GM19468 (cell line): ENCODE data around the gene USP6NL.
"Not testable (repeated sequence)": the region's sequence is repeated elsewhere in the genome, so short reads cannot be mapped to it uniquely, and the experiment has no call there.

Experiments used
- ATAC-seq: cut with Tn5 transposase; IDR thresholded peaks from one replicate; pipeline ENCODE4 v1.9.1; 2021; ENCODE audit warnings: mild to moderate bottlenecking, moderate library complexity, moderate number of reproducible peaks; ENCODE audit not compliant: unreplicated experiment; ENCODE audit errors: extremely low read depth

USP6NL gene

GRCh38 chr10:11494923-11495322 is 116.5 kb downstream of the USP6NL start:
- ATAC-seq: not testable (repeated sequence)

- no peak for ATAC-seq
Observed at GRCh38 chr10:11493646-11494045, 117.8 kb downstream of the USP6NL start.

- ATAC-seq: no peak
Observed at GRCh38 chr10:11491087-11491486, 120.4 kb downstream of the USP6NL start.

GRCh38 chr10:11489591-11489990 is 121.9 kb downstream of the USP6NL start:
- no peak for ATAC-seq

- ATAC-seq: no peak
Observed at GRCh38 chr10:11488126-11488525, 123.3 kb downstream of the USP6NL start.

- ATAC-seq: no peak
Observed at GRCh38 chr10:11483201-11484148, 128.0 kb downstream of the USP6NL start.

- no peak for ATAC-seq
Observed at GRCh38 chr10:11482306-11482705, 129.1 kb downstream of the USP6NL start.

- no peak for ATAC-seq
Observed at GRCh38 chr10:11480687-11481086, 130.8 kb downstream of the USP6NL start.

- no peak for ATAC-seq
Observed at GRCh38 chr10:11479300-11479699, 132.2 kb downstream of the USP6NL start.

GRCh38 chr10:11478807-11479206 is 132.6 kb downstream of the USP6NL start:
- ATAC-seq: no peak

GRCh38 chr10:11475831-11476434 is 135.5 kb downstream of the USP6NL start:
- no peak for ATAC-seq

GRCh38 chr10:11473128-11473760 is 138.2 kb downstream of the USP6NL start:
- ATAC-seq: no peak

GRCh38 chr10:11472158-11472753 is 139.2 kb downstream of the USP6NL start:
- ATAC-seq: no peak

- ATAC-seq: no peak
Observed at GRCh38 chr10:11469575-11470391, 141.7 kb downstream of the USP6NL start.

GRCh38 chr10:11468126-11468742 is 143.2 kb downstream of the USP6NL start:
- no peak for ATAC-seq

GRCh38 chr10:11465406-11465805 is 146.0 kb downstream of the USP6NL start:
- ATAC-seq: no peak

GRCh38 chr10:11463111-11463510 is 148.3 kb downstream of the USP6NL start:
- no peak for ATAC-seq

- ATAC-seq: no peak
Observed at GRCh38 chr10:11462071-11462470, 149.4 kb downstream of the USP6NL start.

- ATAC-seq: no peak
Observed at GRCh38 chr10:11457336-11457735, 154.1 kb downstream of the USP6NL start.
